ELR (cell line): ENCODE results near the gene KMT2C.

Experiments
- DNase-seq: peaks from one replicate; pipeline ENCODE4 v3.0.0-alpha.2; 2015; ENCODE audit warnings: low read depth

The KMT2C gene

DNA sequence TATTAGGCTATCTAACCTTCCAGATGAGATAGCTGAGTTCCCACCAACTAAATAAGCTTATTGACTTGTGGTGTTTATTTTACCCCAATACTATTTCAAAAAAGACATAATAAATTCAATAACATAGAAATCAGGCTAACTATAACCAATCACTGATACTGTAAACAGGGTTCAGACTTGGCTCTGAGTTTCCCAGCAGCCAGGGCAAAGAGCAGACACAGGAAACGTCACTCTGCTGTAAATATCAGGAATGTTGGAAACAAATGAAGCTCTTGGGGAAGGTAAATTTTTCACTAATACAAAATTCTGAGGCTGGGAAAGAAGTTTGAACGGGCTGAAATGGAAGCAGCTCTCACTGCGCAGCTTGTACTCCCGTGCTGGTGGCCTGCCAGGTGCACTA is 295.7 kb downstream of the KMT2C start:
- DNase-seq: no peak

DNA sequence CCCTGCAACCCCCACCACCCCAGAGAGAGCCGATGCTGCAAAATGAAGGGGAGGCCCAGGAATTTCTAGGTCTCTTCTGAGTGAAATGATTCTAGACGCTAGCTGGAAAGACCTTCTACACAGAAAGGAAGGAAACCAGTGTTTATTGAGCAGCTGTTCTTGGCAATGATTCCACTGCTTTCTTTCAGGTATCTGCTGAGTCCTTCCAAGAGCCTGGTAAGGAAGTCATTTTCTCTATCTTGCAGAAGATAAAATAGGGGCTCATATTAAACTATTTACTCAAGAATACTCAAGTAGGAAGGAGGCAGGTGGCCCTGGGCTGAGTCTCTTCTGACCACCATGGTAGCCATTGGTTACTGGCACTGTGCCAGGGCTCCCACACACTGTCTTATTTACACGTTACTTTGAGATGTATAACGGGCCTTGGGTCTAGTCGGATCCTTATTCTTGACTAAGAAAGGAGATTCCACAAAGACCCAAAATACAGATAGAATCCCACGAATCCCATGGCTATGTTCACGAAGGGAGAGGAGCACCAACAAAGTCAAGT is 298.3 kb downstream of the KMT2C start:
- DNase-seq: no peak

DNA sequence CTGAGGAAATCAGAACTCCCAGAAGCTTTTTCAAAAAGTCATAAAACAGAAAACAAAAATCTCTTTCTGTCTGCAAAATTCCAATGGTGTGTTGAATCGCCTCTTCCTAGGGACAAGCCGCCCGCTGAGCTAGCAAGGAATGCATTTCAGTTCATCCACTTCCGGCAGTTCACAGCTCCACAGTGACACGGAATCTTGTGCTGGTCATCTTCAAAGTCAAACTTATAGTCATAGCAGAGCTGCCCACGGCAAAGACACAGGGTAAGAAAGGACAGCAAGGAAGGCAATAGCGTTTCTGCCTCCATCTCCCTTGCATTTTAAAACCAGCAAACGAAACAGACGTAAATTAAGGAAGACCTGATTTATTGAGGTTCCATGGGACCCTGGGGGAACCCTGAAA is 299.1 kb downstream of the KMT2C start:
- peak; percentile 65 for DNase-seq

DNA sequence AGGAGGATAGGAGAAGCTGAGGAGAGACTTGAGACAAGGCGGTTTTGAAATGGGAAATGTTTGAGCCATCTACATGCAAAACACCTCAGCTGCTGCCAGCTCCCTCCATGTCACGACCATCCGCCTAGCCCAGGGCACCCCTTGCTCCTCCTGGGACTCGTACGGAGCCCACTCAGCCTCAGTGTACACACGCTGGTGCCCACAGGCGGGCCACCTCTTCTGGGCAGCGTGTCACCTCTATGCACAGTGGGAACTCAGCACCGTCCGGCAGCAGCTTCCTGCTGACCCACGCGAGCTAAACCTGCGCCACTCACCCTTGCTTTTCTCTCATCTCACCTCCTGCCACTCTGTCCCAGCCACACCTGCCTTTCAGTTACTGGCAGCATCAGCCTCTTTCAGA is 302.0 kb downstream of the KMT2C start:
- no peak for DNase-seq

DNA sequence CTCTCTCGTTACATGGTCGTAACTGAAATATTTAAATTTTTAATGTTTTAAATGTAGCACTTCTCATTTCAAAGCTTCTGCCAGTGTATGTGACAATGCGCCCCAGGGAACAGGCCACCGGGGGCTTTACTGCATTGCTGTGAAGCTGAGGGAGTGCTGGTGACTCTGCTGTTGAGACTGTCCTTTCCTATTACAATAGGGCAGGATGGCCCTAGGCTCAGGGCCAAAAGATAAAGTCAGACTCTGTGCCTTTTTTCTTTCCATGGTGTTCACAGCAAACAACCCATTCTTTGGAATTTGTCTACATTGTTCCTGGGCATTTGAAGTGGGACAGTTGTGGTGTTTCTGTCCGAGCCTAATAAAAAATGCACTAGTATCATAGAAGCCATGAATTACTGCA is 303.0 kb downstream of the KMT2C start:
- no peak for DNase-seq

DNA sequence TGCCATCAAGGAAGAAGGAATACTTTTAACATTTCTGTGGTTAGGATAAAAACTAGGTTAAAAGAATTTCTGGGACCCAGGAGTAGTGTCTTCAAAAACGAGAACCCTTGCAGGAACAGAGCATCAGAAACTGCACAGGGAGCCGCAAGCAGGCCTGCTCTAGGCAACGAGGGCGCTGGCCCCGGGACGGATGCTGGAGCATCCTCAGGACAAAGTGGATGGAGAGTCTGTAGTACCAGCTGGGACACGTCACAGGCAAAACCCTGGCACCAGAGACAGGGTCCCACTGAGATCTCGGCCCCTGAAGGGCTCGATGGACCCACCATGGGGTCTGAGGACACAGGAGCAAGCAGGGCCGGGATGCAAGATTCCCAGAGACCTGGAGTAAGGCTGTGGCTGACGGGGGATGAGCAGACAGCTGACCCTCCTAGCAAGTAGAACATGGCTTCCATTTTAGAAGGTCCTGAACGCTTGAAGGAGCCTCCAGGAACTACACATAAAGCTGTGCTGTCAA is 303.8 kb downstream of the KMT2C start:
- DNase-seq: no peak

DNA sequence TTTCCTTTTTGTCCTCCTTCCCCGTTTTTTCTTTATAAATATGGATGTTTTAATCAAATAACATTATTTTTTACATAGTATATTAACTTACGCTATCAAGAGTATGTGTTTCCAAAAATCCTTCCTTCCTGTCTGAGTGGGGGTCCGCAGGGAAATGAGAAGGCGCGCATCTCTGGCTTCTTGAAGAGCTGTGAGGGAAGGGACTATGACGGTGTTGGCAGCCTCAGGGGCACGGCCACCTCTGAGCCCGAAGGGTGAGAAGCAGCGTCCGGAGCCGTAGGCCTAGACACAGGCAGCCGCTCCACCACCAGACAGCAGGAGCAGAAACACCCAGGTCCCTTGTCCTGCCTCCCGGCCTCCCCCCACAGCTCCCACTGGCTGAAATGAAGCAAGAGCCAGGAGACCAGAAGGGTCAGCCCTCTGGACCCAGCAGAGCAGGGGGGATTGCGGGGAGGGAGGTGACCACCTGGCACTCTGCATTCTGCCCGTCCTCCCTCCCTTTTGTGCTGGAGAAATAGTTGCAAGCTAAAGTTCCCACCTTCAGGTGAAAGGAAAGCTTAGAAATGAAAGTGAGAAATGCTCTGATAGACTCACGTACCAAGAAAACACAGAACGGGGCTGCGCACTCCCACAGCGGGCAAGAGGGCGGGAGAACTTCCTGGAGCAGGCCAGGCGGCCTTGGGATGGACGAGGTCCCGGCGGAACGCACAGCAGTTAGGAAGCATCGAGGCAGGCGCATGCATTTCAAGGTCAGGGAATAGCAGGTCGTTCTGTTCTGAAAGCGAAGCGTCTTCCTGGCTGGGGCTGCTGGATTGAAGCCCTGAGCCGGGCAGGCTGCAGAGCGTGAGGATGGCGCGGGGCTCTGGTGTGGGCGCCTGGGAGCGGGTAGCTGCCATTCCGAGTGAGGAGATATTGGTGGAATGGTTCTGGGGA is 304.9 kb downstream of the KMT2C start:
- no peak for DNase-seq

DNA sequence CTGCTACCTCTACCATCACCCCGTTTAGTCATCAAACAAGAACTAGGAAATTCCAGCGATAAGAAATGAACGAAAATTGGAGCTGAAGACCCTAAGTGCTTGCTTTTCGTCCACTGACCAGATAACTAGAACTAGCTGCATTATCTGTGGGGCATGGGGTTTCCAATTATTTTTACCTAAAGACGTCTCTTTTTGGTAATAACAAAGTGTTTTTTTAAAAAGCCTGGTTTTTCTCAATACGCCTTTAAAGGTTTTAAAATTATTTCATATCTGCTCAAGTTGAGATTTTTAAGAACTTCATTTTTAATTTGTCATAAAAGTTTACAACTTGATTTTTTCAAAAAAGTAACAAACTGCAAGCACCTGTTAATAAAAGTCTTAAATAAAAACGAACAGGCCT is 306.1 kb downstream of the KMT2C start:
- no peak for DNase-seq

DNA sequence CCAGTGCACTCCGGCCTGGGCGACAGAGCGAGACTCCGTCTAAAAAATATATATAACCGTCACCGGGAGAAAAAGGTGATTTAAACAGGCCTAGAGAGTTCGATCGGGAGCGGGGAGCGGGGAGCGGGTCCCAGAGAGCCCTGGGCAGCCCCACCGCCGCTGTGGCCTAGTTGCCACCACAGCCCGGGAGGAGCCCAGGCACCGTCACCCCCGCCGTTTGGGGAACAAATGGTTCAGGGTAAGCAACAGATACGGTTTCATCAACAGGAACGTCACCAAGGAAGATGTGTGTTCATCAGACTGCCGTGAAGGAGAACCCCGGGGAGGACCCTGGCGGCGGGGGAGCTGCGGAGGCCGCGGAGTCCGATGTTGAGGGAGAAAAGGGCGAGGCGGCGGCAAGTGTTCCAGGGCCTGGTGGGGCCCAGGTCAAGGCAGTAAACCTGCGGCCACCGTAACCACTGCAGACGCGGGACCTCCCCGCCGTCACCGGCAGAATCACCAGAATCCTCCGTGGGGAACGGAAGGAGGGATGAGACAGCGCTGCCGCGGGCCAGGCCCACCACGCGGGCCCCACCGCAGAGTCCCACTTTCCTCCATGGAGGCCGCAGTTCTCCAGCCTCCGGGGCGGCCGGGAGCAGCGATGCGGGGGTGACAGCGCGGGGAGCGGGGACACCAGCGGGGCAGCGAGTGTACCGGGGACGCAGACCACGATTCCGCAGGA is 306.9 kb downstream of the KMT2C start:
- DNase-seq: no peak

DNA sequence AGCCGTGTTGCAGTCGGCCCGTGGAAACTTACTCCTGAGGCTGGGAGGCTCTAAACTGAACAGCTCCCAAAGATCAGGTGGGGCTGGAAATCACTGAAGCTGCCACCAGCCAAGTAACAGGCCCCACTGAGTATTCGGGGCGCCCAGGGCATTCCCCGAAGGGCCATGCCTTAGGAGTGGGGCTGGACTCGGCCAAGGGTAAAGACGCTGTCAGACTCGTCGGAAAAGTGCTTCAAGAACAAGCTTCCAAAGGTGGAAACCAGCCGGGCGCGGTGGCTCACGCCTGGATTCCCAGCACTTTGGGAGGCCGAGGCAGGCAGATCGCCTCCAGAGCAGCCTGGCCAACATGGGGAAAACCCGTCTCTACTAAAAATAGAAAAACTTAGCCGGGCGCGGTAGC is 307.6 kb downstream of the KMT2C start:
- no peak for DNase-seq

DNA sequence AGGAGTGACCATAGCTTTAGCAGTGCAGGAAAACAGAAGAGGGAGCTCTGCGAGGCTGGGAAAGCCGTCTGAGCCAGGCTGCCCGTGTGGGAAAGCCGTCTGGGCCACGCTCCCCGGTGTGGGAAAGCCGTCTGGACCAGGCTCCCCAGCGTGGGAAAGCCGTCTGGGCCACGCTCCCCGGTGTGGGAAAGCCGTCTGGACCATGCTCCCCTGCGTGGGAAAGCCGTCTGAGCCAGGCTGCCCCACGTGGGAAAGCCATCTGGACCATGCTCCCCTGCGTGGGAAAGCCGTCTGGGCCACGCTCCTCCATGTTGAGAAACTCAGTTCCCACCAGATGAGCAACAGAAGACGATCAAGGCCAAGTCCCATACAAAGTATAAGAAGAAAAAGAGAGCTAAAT is 308.6 kb downstream of the KMT2C start:
- DNase-seq: no peak

DNA sequence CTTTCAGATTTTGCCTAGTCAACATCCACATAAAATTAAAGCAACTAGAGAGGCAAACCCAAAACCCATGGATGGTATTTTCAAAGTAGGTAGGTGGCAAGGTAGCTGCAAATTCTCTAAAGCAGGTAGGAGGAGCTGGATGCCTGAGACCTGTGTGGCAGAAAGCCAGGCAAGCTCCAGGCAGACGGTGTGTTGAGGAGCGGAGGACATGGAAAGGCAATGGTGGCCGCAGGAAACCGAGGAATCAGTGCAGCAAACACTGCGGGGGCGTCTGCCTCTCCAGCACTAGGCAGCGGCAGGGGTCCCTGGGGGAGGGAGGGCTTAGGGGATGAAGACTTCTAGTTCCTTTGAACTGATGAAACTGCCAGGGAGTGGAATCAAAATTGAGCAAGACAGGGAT is 309.1 kb downstream of the KMT2C start:
- DNase-seq: no peak

DNA sequence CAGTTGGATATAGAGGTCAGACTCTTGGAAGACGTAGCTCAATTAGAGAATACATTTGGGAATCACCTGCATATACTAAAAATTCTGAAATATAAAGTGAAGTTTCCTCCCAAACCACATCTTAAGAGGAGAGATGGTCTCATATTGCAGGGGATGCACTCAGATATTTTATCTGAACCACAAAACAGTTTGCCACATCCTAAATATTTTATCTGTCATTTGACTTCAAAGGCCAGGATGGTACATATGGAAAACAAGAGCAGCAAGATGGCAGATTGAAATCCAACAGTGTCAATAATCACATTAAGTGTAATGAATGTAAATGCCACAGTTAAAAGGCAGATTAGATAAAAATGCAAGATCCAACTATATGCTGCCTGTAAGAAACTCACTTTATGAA is 313.3 kb downstream of the KMT2C start:
- no peak for DNase-seq

DNA sequence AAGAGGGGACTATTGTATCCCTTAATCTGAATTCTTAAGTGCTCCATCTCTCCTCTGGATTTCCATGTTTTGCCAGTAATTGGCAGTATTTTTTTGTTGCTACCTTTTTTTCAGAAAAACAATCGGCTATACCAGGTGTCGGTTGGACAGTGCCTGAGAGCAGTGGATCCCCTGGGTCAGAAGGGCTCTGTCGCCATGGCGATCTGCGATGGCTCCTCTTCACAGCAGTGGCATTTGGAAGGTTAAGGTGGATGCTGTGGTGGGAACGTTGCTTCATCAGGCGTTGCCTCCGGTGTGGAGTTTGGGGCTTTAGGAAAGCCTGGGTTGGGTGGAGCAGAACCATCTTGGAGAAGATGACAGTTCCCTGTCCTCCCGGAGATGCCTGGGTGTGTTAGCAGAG is 314.4 kb downstream of the KMT2C start:
- DNase-seq: no peak

DNA sequence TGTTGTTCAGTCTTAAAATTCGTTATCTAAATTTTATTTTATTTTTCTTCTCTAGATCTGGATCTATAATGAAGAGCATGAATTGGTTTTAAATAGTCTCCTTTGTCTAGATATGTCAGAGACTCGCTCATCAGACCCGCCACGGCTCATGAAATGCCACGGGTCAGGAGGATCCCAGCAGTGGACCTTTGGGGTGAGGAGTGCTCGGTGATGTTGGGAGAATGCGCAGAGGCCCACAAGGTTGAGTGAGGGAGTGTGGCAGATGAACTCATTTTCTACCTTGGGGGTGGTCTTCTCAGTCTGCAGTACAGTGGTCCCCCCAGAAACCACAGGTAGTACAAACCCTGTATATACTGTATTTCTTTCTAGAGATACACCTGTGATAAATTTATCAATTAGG is 315.0 kb downstream of the KMT2C start:
- DNase-seq: no peak

DNA sequence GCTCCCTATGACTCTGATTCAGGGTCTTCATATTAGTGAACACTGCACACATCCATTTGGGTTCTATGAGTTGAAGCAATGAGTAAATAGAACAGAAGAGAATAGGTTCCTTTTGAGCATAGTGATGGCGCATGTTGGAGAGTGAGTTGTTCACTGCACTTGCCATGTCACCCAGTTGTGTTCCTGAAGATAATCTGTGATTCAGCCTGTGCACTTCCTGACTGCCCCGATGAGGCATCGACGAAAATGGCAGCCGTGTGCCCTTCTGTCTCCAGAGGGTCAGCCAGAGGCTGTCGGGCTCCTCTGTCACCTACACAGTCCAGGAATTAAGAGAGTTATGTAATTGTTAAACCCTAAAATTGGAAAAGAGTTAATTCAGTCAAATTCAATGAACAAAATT is 315.6 kb downstream of the KMT2C start:
- DNase-seq: peak; percentile 20

DNA sequence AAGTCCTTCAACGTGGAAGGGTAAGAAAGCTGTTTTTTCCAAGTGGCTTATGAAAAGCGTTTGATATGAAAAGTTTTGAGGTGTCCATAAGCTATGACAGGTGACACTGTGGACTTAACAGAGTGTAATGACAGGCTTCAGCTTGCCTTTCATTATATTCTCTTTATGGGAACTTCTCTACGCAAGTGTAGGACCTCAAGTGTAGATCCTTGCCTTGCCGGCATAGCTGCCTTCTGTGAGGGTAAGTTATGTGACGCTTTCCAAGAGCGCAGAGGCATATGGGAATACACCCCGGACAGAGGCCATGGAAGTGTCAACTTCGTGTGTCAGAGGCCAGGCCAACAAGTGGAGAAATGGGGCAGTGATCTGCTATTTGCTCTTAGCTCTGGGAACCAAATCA is 318.4 kb downstream of the KMT2C start:
- DNase-seq: no peak

DNA sequence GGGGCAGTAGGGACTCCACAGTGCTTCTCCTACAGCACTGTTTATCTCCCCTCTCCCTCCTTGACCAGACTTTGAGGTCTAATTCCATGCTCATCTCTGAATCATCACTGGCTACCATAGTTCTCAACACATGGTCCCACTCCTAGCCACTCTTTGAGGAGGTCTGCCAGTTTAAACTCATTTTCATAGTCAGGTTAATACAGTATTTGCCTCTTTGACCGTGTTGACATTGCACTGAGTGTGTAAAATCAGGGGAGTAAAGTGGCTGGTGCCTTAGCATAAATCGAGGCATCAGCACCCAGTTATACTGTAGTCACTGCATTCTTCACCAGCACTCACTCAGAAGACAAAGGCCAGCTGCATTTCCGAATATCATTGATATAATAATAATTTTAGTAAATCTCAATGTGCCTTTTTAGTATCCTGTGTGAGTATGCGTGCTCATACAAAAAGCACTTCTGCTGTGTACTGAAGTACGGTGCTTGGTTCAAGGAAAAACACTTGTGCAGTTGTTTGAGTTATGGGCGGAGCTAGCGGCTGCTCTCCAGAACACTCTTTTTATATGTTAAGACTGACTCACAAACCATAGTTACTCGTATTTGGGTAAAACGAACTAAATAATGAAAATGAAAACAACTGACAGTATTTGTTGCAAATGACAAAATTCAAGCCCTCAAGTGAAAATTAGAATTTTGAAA is 320.6 kb downstream of the KMT2C start:
- DNase-seq: no peak

DNA sequence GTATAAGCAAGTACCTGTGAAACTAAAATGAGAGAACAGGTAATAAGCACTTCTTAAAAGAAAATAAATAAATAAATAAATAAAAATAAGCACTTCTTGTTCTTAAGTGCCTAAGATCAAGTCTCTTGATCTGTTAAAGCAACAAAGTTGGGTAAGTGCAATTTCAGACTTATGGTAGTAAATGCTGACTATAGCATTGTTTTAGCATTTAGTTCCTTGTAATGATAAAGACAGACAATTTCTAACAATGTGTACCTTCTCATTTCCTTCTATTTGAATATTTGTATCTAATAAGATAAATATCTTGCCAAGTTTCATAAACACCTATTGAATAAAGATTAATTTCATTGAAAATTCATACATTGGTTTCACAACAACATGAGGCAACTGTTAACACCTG is 323.0 kb downstream of the KMT2C start:
- no peak for DNase-seq

DNA sequence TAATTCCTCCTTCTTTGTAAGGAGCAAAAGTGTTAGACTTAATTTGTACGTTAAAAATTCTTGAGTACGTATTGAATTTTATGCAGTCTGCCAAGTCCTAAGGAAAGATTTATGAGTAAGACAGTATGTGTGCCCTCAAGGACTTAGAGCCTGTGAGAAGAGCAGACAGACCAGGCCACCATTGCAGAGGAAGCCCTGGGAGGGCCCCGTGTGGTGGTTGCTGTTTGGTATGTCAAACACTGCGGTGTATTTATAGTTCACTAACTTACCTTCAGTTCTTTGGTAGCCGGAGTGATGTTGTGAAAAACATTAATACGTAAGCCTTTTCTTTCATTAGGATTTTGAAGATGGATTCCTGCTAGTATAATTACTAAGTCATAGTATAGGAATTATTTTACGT is 327.4 kb downstream of the KMT2C start:
- DNase-seq: no peak

DNA sequence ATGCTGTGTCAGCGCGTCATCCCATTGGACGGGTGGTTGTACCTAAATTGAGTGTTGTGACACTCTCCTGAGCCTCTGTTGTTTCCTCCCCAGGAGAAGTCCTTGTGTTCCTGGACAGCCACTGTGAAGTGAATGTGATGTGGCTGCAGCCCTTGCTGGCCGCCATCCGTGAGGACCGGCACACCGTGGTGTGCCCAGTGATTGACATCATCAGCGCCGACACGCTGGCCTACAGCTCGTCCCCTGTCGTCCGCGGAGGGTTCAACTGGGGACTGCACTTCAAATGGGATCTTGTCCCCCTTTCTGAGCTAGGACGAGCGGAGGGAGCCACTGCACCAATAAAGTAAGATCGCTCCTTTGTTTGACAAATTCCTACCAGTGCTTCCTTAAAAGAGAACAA is 327.9 kb downstream of the KMT2C start:
- DNase-seq: no peak

DNA sequence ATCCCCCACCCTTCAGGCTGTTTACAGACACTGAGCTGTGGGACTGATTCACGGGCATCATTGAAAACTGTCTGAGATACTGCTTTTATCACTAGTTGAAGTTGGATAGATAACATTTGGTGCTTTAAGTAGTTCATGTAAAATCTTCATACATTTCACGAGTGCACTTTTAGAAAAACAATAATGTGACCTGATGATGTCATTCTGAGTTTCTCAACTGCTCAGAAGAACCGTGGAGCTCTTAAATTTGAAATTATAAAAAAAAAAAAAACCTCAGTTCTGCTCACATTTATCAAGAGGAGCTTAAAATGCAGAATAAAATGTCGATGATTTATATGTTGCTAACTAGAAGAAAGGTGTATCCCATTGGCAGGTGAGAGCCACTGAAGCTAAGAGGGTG is 328.8 kb downstream of the KMT2C start:
- DNase-seq: no peak
